T-helper 9 cell (primary cell): ENCODE results near the gene ART1.

ENCODE experiments used
- DNase-seq: peaks from one replicate; pipeline ENCODE4 v3.0.0-alpha.2; 2020

The ART1 gene

DNA sequence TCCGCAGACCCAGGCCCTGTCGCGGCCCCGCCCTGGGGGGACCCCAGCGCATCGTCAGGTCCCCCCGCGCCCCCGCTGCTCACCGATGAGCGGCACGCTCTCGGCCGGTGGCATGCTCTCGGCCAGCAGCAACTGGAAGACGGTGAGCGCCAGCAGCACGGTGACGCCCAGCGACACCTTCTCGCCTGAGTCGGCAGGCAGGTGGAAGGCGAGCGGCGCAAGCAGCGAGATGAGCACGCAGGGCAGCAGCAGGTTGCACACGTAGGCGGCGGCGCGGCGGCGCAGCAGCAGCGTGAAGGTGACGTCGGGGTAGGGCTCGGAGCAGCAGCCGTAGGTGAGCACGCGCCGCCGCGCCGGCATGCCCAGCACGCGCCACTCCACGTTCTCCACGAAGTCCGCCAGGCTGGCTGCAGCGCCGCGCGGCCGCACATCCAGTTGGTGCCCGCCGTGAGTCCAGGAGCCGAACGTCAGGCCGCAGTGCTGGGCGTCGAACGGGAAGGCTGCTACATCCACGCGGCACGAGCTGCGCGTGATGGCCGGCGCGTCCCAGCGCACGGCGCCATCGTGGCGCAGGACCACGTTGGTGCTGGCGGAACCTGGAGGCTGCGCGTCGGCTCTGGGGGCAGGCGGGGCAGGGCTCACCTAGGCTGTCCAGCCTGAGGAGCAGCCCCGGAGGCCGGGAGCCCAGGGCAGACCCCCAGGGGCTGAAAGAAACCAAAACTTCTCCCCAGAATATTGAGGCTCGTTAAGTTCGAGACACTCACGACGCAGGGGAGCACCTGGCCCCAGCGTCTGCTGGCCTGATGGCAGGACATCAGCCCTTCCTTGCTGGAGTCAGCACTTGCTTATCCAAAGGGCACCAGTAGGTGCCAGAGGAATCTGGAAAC, 22.5 kb downstream of the ART1 start:
- no peak for DNase-seq

DNA sequence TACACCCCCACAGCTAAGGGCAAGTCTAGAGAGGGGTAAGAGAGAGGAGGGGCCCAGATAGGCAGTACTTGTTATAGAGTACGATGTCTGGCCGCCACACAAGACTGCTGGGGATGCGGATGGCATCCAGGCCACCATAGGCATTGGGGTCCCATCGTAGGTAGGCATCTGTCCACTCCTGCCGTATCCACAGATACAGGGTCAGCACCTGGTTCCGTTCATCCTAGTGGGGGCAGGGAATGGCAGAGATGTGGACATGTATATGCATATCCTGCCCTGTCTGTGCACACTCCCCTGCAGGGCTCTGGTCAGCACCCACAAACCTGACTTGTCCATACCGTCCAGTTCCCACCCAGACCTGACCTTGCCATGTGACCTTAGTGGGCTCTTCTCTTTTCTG, 24.2 kb downstream of the ART1 start:
- DNase-seq: no peak

DNA sequence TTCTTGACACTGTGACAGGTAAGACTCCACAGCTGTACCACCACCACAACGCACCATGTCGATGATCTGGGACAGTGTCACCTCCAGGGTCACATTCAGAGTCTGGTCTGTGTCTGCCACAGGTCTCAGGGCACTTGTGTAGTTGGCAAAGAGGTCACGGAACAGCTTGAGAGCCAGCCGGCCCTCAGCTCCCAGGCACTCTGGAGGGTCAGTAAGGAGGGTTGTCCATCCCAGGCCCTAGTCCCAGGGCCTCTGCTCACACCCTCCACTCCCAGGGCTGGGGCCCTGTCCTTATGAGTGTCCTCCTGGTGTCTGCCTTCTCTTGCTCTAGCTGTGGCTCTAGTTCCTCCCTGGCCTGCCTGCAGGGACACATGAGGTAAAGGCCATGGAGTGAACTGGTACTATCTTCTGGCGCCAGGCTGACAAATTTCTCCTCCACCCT, 24.8 kb downstream of the ART1 start:
- no peak for DNase-seq

DNA sequence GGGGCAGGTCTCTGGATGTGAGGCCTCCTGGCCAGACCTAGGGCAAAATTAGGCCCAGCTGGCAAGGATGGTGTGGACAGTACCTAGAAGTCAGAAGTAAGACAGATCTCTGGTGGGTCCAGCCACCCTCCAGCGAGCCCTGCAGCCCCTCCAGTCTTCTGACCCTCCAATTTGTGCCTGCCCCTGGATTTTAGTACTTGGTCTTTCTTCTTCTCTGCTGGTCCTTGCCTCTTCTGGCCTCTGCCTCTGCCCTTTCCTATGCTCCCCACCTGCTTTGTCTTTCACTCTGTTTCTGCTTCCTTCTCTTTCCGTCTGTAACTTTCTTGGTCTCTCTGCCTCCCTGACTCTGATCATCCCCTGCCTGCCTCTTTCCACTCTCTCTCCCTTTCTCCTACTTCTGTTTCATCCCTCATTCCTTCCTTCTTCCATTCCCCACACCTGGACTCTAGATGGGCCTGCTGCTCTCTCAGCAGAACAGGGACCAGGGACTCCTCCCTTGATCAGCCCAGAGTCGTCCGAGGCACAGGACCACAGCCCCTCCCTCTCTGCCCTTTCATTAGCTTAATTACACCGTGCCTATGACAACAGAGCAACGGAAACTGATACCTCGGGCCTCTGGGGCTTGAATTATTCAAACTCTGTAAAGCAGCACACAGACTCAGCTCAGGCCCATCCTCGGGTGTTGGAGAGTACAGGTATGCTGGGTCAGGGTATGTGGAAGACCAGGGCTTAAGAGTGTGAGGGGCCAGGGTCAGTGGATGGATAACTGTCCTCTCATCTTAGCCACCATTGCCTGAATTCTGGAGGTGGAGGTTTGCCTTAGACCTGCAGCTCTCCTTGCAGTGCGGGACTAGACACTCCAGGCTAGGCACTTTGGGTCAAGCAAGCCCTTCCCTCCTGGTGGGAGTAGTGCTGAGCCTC, 26.7 kb downstream of the ART1 start, which contains the start of gene CHRNA10:
Gene CHRNA10, minus strand, starts transcription at position 51 of the 921 bp plus-strand sequence. CDS start 72 bp downstream, outside the sequence.
- no peak for DNase-seq

DNA sequence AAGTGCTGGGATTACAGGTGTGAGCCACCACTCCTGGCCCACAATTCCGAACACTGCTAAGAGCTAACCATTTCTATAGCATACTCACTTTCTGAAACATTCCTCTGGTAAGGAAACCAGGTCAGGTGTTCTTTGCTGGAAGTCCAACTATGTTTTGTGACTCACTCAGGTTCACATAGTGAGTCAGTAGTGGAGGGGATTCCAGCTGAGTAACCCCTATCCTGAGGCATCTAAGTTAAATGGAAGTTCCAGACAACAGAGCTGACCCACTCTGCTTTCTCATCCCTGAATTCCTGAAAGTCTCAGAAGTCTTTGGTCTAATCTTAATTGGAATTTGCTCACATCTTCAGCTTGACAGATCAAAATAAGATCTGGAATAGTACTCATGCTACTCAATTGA, 29.3 kb downstream of the ART1 start:
- DNase-seq: no peak

DNA sequence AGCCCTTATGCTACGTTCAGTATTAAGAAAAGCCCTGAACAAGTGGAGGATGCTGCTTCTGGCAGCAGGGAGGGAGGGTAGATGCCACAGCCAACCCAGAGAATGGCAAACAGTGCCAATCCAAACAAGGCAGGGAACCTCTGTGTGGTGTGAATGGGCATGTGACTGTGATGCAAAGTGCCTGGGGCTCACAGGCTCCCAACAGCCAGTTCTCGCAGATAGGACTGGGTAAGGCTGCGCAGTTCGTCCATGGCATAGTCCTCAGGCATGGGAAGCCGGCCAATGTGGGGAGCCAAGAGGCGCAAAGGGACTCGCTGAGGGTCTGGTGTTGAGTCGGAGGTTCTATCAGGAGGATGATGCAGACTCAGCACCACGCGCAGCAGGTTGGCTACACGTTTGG, 31.0 kb downstream of the ART1 start:
- no peak for DNase-seq

DNA sequence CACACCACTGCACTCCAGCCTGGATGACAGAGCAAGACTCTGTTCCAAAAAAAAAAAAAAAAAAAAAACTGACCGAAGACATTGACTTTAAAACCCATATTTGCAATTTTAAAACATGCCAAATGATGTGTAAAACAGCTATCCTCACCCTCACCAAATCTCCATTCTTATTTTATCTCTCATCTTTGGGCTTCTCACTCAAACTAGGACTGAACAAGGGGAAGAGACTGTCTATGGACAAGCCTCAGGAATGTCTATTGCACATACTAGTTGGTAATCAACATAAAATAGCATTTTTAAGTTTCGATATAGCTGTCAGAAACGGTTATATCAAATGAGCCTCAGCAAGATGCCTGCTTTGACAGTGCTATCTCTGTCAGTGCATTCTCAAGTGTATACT, 34.1 kb downstream of the ART1 start:
- no peak for DNase-seq

DNA sequence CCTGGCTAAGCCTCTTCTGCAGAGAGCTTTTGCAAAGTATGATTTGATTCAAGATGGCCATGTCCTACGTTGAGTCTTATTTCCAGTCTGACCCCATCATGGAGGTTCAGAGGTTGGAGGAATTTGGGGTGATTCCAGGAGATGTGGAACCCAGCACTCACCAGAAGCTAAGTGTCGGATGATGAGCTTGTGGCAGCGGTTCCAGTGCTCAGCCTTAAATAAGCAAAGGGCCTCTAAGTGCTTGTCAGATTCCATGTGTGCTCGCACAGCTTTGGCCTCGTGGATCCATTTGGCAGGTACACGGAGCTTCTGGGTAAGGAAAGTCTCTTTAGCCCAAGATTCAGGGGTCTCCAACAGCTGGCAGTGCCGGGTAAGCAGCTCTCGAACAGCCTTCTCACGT, 38.1 kb downstream of the ART1 start:
- DNase-seq: no peak

DNA sequence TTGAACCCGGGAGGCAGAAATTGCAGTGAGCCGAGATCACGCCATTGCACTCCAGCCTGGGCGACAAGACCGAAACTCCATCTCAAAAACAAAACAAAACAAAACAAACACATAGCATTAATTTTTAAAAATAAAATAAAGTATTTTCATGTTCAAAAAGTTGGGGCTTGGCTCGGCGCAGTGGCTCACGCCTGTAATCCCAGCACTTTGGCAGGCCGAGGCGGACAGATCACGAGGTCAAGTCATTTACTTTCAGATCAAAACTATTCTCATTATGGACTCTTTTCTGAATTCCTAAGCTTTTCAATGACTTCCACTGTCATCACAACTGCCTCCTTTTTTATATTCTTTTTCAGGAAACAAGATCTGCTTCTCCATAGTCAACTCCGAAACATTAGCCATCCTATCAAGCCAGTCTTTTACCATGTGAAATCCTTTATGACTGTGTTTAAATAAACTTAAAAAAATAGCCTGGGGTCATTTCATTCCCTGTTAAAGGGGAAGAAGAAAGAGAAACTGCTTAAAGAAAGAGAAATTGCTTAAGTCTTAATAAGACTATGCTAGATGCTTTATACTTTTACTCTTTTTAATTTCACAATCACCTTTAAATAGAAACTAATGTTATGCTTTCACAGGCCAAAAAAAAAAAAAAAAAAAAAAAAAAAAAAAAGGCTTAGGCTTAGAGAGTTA, 39.3 kb downstream of the ART1 start:
- DNase-seq: no peak

DNA sequence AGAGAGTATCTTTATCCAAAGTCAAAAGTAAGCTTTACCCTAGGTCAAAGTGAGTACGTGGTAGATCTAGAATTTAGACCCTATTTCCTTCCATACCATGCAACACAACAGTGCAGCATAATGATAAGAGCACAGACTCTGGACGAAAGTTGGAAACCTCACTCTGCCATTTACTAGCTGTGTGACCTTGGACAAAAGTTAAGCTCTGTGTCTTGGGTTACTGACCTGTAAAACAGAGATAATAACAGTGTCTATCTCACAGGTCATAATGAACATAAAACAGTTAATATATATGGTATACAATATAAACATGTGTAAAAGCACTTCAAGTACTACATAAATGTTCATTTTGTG, 39.9 kb downstream of the ART1 start:
- no peak for DNase-seq

DNA sequence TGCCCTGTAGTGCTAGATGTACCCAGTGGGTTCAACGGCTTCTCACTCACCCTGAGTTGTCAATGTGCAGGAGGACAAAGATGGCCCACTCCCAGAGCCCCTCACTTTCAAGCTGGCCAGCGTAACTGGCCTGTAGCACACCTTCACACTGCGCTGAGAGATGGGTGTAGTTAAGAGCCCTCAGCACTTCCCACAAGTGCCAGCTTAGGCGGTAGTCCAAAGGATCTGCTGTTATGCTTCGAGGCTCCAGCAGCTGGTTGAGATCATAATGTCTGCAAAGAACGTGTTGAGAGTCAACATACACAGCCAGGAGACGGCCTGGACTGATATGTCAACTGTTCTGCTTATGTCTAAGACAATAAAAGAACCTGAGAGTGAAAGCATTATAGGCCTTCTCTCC, 41.0 kb downstream of the ART1 start:
- no peak for DNase-seq

DNA sequence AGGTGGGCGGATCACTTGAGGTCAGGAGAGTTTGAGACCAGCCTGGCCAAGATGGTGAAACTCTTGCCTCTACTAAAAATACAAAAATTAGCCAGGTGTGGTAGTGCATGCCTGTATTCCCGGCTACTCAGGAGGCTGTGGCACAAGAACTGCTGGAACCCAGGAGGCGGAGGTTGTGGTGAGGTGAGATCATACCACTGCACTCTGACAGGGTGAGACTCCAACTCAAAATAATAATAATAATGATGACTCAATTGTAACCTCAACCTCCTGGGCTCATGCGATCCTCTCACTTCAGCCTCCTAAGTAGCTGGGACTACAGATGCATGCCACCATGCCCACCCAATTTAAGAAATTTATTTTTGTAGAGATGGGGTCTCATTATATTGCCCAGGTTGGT, 41.8 kb downstream of the ART1 start:
- DNase-seq: no peak

DNA sequence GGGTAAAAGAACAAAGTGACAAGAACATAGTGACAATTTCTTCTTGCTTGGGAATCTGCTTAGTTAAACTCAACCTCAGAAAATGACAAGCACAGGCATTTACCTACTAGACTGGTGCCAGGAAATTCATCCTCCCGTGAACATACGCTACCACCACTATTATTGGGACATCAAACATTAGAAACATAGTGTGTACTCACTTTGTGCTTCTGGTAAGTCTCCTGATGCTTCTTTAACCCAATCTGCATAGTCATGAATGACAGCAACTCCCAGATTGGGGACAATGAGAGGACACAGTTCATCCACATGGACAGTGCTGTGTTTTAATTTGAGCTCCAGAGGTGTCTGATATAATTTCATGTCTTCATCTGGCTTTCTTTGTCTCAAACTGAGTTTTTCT, 55.5 kb downstream of the ART1 start:
- DNase-seq: no peak

DNA sequence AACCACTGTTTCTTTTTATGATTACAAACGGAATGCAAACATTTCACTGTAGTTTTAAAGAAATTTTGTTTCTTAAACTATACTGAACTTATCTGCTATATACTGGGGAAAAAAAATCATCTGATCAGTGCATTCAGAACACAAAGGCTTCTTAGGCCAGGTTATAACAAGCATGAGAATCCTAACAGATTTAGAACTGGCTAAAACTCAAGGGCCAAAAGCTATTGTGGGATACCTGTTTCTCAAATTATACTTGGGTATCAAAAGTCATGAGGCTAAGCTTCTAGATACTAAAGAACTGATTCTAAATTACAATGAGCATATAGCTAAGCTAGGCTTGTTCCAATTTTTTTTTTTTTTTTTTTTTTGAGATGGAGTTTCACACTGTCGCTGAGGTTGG, 56.0 kb downstream of the ART1 start:
- DNase-seq: no peak

DNA sequence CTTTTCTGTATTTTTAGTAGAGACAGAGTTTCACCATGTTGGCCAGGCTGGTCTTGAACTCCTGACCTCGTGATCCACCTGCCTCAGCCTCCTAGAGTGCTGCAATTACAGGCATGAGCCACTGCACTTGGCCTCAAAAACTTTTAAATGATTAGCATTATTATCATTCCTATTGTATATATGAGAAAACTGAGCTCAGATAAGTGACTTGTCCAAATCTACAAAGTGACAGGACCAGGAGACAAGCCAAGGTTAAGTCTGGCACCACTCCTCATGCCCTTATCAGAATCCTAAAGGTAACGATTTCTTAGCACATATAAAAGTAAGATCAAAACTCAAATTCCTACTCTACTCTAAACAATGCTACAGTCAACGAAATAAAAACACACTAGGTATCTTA, 58.5 kb downstream of the ART1 start:
- no peak for DNase-seq

DNA sequence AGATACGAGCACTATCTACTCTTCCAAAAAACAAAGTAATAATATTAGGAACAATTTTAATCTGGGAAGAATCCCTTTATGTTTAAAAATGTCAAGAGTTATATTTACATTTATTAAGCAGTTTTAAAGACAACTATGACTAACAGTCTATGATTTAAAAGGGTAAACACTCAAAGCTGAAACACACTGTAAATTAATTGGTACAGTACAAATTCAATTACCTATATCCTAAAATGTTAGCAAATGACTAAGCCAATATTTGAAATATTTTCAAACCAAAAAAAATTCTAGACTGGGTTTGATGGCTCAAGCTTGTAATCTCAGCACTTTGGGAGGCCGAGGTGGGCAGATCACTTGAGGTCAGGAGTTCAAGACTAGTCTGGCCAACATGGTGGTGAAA, 62.2 kb downstream of the ART1 start:
- DNase-seq: no peak

DNA sequence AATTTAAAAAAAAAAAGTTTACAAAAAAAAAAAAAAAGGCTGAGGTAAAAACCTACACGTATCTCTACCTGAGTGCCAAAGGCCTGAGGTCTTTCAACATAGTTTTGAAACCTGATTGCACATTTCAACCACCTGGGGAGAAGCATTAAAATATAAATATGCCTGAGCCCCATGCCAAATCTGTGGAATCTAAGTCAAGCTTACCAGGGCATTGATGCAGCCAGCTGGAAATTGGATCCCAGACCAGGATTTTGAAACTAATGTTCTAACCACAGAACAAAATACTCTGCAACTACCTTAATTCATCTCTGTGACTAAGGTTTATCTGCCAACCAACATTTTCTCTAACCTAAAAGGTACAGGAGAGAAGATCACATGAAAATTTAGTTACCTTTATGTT, 65.0 kb downstream of the ART1 start:
- DNase-seq: no peak

DNA sequence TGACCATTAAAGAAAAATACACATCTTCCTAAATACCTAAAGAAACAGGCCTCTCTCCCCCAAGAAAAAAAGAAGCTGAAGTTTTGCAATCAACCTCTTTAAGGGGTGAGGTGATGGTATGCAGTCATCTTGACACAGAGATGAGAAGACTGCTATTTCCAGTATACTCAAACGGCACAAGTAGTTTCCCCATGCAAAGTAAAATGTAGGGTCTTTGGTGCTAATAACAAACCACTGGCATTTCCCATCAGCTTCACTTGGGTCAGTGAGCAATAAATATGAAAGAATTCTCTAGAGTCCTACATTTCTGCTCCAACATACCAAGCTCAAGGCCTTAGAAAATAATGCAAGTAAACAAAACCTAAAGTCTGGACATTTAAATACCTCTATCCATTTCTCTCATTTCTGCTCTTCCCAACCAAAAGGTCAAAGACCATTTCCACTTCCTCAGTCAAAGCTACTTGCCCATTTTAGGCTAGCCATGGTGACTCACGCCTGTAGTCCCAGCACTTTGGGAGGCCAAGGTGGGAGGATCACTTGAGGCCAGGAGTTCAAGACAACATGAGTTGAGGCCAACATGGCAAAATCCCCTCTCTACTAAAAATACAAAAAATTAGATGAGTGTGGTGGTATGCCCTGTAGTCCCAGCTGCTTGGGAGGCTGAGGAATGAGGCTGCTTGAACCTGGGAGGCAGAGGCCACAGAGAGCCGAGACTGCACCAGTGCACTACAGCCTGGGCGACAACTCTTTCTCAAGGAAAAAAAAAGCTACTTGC, 65.7 kb downstream of the ART1 start:
- no peak for DNase-seq

DNA sequence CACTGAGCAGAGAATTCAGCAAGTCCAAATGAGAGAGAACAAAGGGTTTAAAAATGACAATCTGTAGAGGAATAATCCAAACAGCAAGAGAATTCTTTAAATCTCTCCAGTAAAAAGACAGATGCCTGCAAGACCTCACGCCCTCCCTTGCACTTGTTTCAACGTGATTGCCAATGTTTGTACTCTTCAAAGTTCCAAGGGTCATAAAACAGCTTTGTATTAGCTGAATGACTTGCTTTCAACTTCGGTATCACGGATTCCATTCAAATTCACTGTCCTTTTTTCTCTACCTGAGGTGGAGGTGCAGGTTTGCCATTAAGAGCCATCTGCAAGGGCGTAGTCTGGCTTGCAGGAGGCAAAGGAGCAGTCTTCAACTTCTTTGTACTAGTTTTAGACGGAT, 67.3 kb downstream of the ART1 start:
- DNase-seq: no peak
